Prostate gland (tissue), 2 donors: ENCODE measurements around the gene USP13.

Source experiments
- CTCF ChIP-seq, 4 experiments: fragments of 200-600 bp in 2 of 4; fragments of 450-650 bp in 2 of 4; sonication (generic) in 2 of 4; IDR thresholded peaks; 1 replicate in 3 of 4; 2 replicates in 1 of 4; pipeline ENCODE4 v1.5.1; 2016 to 2019; ENCODE audit warnings: antibody characterized with exemption in 4 of 4, mild to moderate bottlenecking in 2 of 4, moderate library complexity in 2 of 4
- POLR2A ChIP-seq: fragments of 450-650 bp; IDR thresholded peaks from one replicate; pipeline ENCODE4 v1.6.1; 2016; ENCODE audit warnings: antibody characterized with exemption, mild to moderate bottlenecking

DNA sequence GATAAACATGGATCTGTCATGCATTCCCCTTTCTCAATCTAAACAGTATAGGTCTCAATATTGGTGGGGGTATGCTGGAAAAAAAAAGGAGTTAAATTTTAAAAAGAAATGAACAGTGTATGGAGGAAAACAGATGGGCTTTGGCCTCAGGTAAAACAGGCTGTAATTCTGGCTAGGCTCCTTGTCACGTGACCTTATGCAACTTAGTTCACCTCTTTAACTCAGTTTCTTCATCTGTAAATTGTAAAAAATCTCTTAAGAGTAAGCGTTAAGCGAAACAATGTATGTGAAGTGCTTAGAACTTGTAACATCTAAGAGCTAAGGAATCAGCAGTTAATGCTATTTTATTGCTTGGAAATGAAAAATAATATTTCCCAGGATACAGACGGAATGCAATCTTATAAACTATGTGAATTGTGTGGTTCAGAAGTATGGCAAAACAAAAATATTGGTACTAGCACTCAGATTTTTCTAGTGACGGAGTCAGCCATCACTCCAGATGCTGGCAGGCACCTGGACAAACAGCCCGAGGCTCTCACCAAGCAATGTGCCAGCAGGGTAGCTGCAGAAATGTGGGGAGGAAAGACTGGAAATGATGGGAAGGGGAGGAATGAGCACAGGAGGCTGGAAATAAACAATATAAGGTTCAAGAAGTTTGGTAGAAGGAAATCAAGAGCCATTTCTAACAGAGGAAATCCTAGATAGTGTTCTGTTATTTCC is 172.8 kb downstream of the USP13 start:
- TF ChIP-seq CTCF (IDR thresholded peaks at IDR 0.05) (no peak), POLR2A (no peak)
